Cardiac septum (tissue), 1 donor: ENCODE measurements around the gene MYD88. TPM values are rescaled to one million over a fixed set of nuclear protein-coding genes. Genes with fewer than 3 reads are reported as not detected.

Experiments
- DNase-seq: peaks from one replicate; pipeline ENCODE4 v3.0.0-alpha.2; 2020; ENCODE audit warnings: low spot score
- intact Hi-C: fragments of 100-400 bp; cut with DNase I; formaldehyde crosslinking; loops from one replicate; pipeline ENCODE4 v1.14.0; 2022
- total RNA-seq: library from RNA; stranded (reverse); fragmentation: NEBNext Ultra II Directional; extraction: Animal tissue kit (Norgen Biotek cat#: 25700); gene quantifications from one replicate; pipeline ENCODE4 v1.2.1, GENCODE V29; 2021
- donor health status: DM: no; HTN: no; CAD: no.

Gene MYD88
- total RNA-seq, 1 donor from 2014 or later = 8.5 TPM

GRCh38 chr3:38111201-38111600, 27.3 kb upstream of the MYD88 start:
- DNase-seq = no peak
- intact Hi-C loops = no loop called here

DNA sequence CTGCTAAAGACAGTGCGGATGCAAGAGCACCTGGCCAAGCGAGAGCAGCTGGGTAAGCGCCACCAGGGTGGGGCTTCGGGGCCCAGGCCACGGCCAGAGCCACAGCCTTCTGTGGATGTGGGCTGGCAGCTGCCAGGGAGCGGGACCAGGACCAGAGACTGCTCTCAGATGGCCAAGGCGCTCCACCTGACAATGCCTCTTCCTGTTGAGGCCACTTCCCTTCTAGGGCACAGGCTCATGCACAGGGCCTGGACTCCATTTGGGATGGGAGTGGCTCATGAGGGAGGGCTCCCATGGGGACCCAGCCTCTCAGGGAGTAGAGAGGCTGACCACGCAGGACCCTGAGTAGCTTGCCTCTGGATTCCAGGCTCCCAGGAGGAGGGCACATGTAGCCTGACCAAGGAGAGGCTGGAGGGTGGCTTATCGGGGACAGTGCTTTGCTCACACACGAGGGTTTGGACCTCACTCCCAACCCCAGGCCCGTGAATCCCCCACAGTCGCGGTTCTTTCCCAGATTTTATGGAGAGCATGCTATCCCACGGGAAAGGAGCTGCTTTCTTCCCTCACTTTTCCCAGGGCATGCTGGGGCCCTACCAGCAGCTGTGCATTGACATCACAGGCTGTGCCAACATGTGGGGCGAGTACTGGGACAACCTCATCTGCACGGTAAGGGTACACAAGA, 26.6 kb upstream of the MYD88 start:
- intact Hi-C loops = no loop called here
- no peak for DNase-seq

- DNase-seq = no peak
- intact Hi-C loops = no loop called here
Observed at GRCh38 chr3:38112378-38112761, 26.1 kb upstream of the MYD88 start.

DNA sequence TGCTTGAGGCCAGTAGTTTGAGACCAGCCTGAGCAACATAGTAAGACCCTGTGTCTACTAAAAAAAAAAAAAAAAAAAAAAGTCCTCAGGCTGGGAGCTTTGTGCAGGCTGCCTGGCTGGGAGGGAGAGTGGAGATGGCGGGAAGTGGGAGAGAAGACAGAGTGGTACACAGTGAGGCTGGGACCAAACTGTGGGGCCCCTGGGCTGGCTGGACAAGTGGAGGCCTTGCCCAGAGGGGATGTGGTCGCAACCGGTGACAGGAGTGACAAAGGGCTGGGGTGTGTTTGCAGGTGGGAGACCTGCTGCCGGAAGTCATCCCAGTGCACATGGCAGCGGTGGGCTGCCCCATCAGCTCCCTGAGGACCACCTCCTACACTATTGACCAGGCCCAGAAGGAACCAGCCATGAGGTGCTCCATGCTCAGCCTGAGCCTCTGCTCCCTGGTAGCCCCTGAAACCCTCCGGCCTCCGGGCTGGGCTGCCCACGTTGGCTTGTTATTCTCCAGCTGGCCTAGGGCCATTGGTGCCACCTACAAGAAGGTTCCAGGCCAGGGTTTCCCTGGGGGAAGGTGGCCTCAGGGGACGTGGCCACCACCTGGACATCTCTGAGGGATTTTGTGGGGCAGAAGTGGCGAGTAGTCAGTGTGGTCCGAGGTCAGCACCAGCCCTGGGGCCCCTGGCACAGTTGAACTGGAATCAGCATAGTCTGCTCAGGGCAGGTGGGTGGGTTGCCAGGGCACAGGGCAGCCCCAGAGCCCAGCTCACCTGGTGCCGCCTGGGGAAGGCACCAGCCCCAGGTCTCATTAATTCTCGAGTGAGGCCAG, 24.2 kb upstream of the MYD88 start:
- DNase-seq = no peak
- intact Hi-C loops = no loop called here

- no peak for DNase-seq
- intact Hi-C loops = no loop called here
Observed at GRCh38 chr3:38114875-38115644, 23.4 kb upstream of the MYD88 start.

GRCh38 chr3:38115645-38116427, 22.6 kb upstream of the MYD88 start:
- intact Hi-C loops = no loop called here
- DNase-seq = peak; percentile 59

- intact Hi-C loops = no loop called here
- peak; percentile 68 for DNase-seq
Observed at GRCh38 chr3:38116471-38117162, 21.8 kb upstream of the MYD88 start.

DNA sequence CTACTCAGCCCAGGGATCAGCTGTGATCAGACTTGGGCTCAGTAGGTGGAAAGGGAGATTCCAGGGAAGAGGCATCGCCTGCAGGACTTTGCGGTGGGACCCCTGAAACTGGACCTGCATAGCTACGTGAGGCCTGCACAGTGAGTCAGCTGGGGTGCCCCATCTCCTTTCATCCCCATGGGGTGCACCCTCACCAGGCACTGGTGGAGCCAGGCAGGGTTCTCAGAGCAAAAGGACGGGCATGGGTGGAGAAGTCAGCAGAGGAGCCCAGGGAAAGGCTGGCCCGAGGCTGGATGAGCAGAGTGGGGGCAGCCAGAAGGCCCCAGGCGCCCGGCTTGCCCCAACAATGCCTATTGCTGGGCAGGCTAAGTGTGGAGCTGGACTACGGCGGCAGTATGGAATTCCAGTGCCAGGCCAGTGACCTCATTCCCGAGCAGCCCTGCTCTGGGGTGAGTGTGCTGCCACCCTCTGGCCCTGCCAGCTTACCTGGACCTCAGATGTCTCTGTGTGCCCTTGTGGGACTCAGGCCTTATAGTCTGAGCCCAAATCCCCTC, 21.2 kb upstream of the MYD88 start:
- DNase-seq = peak; percentile 76
- intact Hi-C loops = no loop called here

- peak; percentile 75 for DNase-seq
- intact Hi-C loops = loop anchor here (2.0 kb wide), 1 partner anchor 363 kb away; no protein-coding TSS in a partner anchor
Observed at GRCh38 chr3:38117748-38118420, 20.6 kb upstream of the MYD88 start.

- DNase-seq = no peak
- intact Hi-C loops = loop anchor here (2.0 kb wide), 1 partner anchor 362 kb away; no protein-coding TSS in a partner anchor
Observed at GRCh38 chr3:38118421-38119247, 19.8 kb upstream of the MYD88 start.

DNA sequence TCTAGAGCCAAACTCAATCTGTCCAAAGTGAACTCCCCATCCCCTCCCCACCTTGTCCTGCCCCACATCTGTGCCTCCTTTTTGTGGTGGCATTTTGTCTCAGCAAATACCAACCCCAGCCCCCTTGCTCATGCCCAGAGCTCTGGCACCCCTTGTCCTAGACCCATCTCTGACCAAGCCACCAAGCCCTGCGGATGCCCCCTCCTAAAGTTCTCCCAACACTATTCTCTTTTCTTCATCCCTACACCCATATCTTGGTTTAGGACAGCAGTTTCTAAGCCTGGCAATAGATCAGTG, 19.3 kb upstream of the MYD88 start:
- intact Hi-C loops = loop anchor here (2.0 kb wide), 1 partner anchor 362 kb away; no protein-coding TSS in a partner anchor
- DNase-seq = peak; percentile 35

- DNase-seq = no peak
- intact Hi-C loops = loop anchor here (2.0 kb wide), 1 partner anchor 361 kb away; no protein-coding TSS in a partner anchor
Observed at GRCh38 chr3:38119821-38120692, 18.4 kb upstream of the MYD88 start.

- intact Hi-C loops = no loop called here
- DNase-seq = no peak
Observed at GRCh38 chr3:38120693-38121450, 17.6 kb upstream of the MYD88 start.

GRCh38 chr3:38121451-38121831, 17.0 kb upstream of the MYD88 start:
- intact Hi-C loops = no loop called here
- no peak for DNase-seq

- intact Hi-C loops = no loop called here
- DNase-seq = no peak
Observed at GRCh38 chr3:38121832-38122461, 16.5 kb upstream of the MYD88 start.
